ENCODE data around the gene KAT2B. TPM values are rescaled to one million over a fixed set of nuclear protein-coding genes. Genes with fewer than 3 reads are reported as not detected.

KAT2B gene
- total and polyA plus RNA-seq, 8 donors, result 3.8 to 208 (median 20.3) TPM

GRCh38 chr3:20047976-20048883 lies 8.0 kb downstream of the KAT2B start:
- WGBS, 5 donors, result 50 to 67% (median 62%) methylated on average over 9 of the region's 9 CpGs
- intact Hi-C loops (cut with DNase I; ENCODE audit: low total_unique reads), result no loop called here

GRCh38 chr3:20051123-20051806 lies 11.0 kb downstream of the KAT2B start:
- H3K4me3 ChIP-seq, result no peak overlapping the region
- peaks cover 33 to 64% (median 47%) of the 10 kb centered on the region in 4 donors for H3K4me1 ChIP-seq
- no peak for TF ChIP-seq POLR2A (IDR thresholded peaks at IDR 0.05)
- no peak for TF ChIP-seq POLR2AphosphoS5 (IDR thresholded peaks at IDR 0.05)
- no peak for TF ChIP-seq CTCF (IDR thresholded peaks at IDR 0.05)
- TF ChIP-seq EP300 (IDR thresholded peaks at IDR 0.05), result no peak
- H3K36me3 ChIP-seq, result no peaks in the 10 kb centered on the region
- no peak for DNase-seq
- WGBS, 5 donors, result 75 to 91% (median 87%) methylated on average over 4 of the region's 4 CpGs
- H3K27me3 ChIP-seq, result no peaks in the 10 kb centered on the region
- no peak overlapping the region for H3K27ac ChIP-seq
- intact Hi-C loops (cut with DNase I; ENCODE audit: low total_unique reads), result no loop called here
- H3K9me3 ChIP-seq, result no peaks in the 10 kb centered on the region

More at GRCh38 chr3:20047976-20048883, 8.0 kb downstream of the KAT2B start:
- DNase-seq, result no peak
- Histone ChIP-seq H3K9me3 (no peaks in the 10 kb centered on the region), H3K27me3 (no peaks in the 10 kb centered on the region), H3K27ac (peak overlapping the region in 4 of 5 donors; percentile 15 to 66 (median 62)), H3K4me3 (no peak overlapping the region), H3K4me1 (peaks cover 24 to 67% (median 46%) of the 10 kb centered on the region in 4 donors), H3K36me3 (no peaks in the 10 kb centered on the region)
- TF ChIP-seq POLR2AphosphoS5 (IDR thresholded peaks at IDR 0.05), result no peak
- TF ChIP-seq EP300 (IDR thresholded peaks at IDR 0.05), result no peak
- TF ChIP-seq CTCF (IDR thresholded peaks at IDR 0.05), result no peak
- TF ChIP-seq POLR2A (IDR thresholded peaks at IDR 0.05), result no peak

GRCh38 chr3:20052851-20053250 lies 12.6 kb downstream of the KAT2B start:
- WGBS, 5 donors, result 82 to 97% (median 91%) methylated on average over 7 of the region's 7 CpGs
- Histone ChIP-seq H3K27ac (no peak overlapping the region), H3K4me1 (peaks cover 40 to 64% (median 51%) of the 10 kb centered on the region in 4 donors), H3K27me3 (no peaks in the 10 kb centered on the region), H3K9me3 (no peaks in the 10 kb centered on the region), H3K4me3 (no peak overlapping the region), H3K36me3 (no peaks in the 10 kb centered on the region)
- DNase-seq, result no peak
- no peak for TF ChIP-seq POLR2A (IDR thresholded peaks at IDR 0.05)
- TF ChIP-seq POLR2AphosphoS5 (IDR thresholded peaks at IDR 0.05), result no peak
- no peak for TF ChIP-seq CTCF (IDR thresholded peaks at IDR 0.05)
- TF ChIP-seq EP300 (IDR thresholded peaks at IDR 0.05), result no peak
- intact Hi-C loops (cut with DNase I; ENCODE audit: low total_unique reads), result no loop called here

GRCh38 chr3:20054549-20054987 lies 14.3 kb downstream of the KAT2B start:
- Histone ChIP-seq H3K4me1 (peaks cover 32 to 58% (median 47%) of the 10 kb centered on the region in 4 donors), H3K9me3 (no peaks in the 10 kb centered on the region), H3K4me3 (no peak overlapping the region), H3K36me3 (no peaks in the 10 kb centered on the region), H3K27ac (peak overlapping the region in 4 of 5 donors; percentile 27 to 79 (median 54)), H3K27me3 (no peaks in the 10 kb centered on the region)
- DNase-seq, result peak; percentile 62 to 67
- TF ChIP-seq POLR2A (IDR thresholded peaks at IDR 0.05) (no peak), POLR2AphosphoS5 (IDR thresholded peaks at IDR 0.05) (peak in 2 of 3 donors; percentile 64 to 82), CTCF (IDR thresholded peaks at IDR 0.05) (no peak), EP300 (IDR thresholded peaks at IDR 0.05) (no peak)
- 46 to 63% (median 57%) methylated on average over 4 of the region's 4 CpGs for WGBS, 5 donors
- intact Hi-C loops (cut with DNase I; ENCODE audit: low total_unique reads), result no loop called here
